ENCODE measurements around the gene FRG2C.
"Not testable (repeated sequence)": the region's sequence is repeated elsewhere in the genome, so short reads cannot be mapped to it uniquely, and the experiment has no call there.

FRG2C gene

DNA sequence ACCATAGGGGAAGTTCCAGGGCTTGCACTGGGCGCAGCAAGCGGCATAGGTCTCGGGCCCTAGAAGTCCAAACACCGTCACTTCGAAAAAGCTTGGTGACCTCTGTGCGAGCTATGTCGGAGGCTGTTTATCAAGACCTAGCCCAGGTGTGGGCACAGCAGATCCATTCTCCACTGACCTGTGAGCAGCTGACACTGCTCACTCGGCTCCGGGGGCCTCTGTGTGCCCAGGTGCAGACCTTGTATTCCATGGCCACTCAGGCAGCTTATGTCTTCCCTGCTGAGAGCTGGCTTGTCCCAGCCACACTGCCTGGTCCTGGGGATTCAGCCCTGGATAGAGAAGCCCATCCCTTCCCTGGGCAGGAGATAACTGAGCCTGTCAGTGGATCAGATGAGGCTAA is 1.5 kb downstream of the FRG2C start:
- H4K12ac ChIP-seq (ENCODE audit: low read depth, low read length); H3K9ac ChIP-seq (ENCODE audit: low read length); H2AK5ac ChIP-seq (ENCODE audit: low read length); H3K18ac ChIP-seq (ENCODE audit: low read length); H3K79me1 ChIP-seq (ENCODE audit: low read length); H3K4me3 ChIP-seq (ENCODE audit: low read depth, low read length); H3K27ac ChIP-seq (ENCODE audit: low read depth, low read length); H2AFZ ChIP-seq (ENCODE audit: insufficient read depth, low read length, poor library complexity); H4K8ac ChIP-seq (ENCODE audit: low read depth, low read length); H2BK5ac ChIP-seq (ENCODE audit: low read depth, low read length, poor library complexity); H3K36me3 ChIP-seq (ENCODE audit: control insufficient read depth in 1 of 2, insufficient read depth in 2 of 2, low read length in 2 of 2); H3K4ac ChIP-seq (ENCODE audit: low read depth, low read length); H3K79me2 ChIP-seq (ENCODE audit: control insufficient read depth, insufficient read depth, low read length, poor library complexity); H2BK12ac ChIP-seq (ENCODE audit: low read length); H3K23ac ChIP-seq (ENCODE audit: low read length); H3K14ac ChIP-seq (ENCODE audit: low read length); H3K4me2 ChIP-seq (ENCODE audit: low read length); H4K91ac ChIP-seq (ENCODE audit: low read depth, low read length); DNase-seq; H2BK120ac ChIP-seq (ENCODE audit: insufficient read depth, low read length, poor library complexity): not testable (repeated sequence)
- Histone ChIP-seq H3K4me1 (ENCODE audit: control insufficient read depth in 1 of 2, insufficient read depth in 2 of 2, low read length in 2 of 2) (peaks cover 11 to 12% of the 10 kb centered on the region in 2 experiments), H3K27me3 (ENCODE audit: insufficient read depth, low read length) (peaks cover 19% of the 10 kb centered on the region), H3K9me3 (ENCODE audit: insufficient read depth, low read depth, low read length) (peaks cover 24% of the 10 kb centered on the region)
- no CpG with 5 or more reads among the region's 9 CpGs for WGBS (ENCODE audit: extremely low coverage, insufficient coverage, insufficient read length)

DNA sequence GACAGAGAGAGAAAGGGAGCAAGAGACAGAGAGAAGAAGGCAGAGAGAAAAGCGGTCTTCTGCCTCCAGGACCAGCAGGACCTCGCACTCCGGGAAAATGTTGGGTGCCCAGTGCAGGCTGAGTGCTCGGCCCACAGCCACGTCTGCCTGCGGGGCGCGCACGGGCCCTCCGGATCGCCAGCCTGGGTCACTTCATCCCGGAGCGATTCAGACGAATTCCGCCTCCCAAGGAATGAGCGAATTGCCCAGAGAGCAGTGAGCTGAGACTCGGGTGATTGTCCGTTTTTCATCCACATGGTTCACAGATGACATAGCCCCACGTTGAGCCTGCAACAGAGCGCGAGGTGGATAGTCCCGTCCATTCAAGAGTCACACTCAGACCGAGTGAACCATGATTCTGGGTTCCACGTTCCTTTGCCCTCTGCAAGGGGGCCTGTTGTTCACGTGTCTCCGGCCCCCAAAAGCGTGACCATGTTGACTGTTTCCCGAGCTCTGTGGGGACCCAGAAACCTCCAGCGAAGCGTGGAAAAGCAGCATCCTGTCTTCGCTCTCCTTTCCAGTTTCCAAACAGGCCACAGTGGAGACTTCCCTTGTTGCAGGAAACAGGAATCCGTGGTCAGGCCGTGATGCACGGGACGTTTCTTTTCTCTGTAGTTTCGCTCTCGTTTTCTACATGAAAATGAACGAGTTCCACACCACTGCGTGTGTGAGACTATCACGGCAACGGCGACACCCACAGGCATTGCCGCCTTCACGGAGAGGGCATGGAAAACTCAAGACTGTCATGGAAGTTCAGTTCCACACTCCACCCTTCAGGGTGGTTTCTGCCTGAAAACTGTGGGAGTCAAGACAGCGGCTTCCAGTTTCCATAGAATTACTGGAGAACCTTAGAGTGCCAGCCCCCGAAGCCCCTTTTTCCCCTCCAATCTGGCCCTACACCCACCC is 3.9 kb downstream of the FRG2C start:
- no CpG with 5 or more reads among the region's 46 CpGs for WGBS (ENCODE audit: extremely low coverage, insufficient coverage, insufficient read length)
- not testable (repeated sequence) for H3K79me1 ChIP-seq (ENCODE audit: low read length); H4K91ac ChIP-seq (ENCODE audit: low read depth, low read length); H3K79me2 ChIP-seq (ENCODE audit: control insufficient read depth, insufficient read depth, low read length, poor library complexity); H4K8ac ChIP-seq (ENCODE audit: low read depth, low read length); H2AFZ ChIP-seq (ENCODE audit: insufficient read depth, low read length, poor library complexity); H3K27ac ChIP-seq (ENCODE audit: low read depth, low read length); H3K23ac ChIP-seq (ENCODE audit: low read length); H3K18ac ChIP-seq (ENCODE audit: low read length); H3K14ac ChIP-seq (ENCODE audit: low read length); H2AK5ac ChIP-seq (ENCODE audit: low read length); H3K4me3 ChIP-seq (ENCODE audit: low read depth, low read length); H4K12ac ChIP-seq (ENCODE audit: low read depth, low read length); H3K9ac ChIP-seq (ENCODE audit: low read length); H3K4ac ChIP-seq (ENCODE audit: low read depth, low read length); DNase-seq; H2BK120ac ChIP-seq (ENCODE audit: insufficient read depth, low read length, poor library complexity); H3K36me3 ChIP-seq (ENCODE audit: control insufficient read depth in 1 of 2, insufficient read depth in 2 of 2, low read length in 2 of 2); H2BK12ac ChIP-seq (ENCODE audit: low read length); H2BK5ac ChIP-seq (ENCODE audit: low read depth, low read length, poor library complexity)
- Histone ChIP-seq H3K4me1 (ENCODE audit: control insufficient read depth in 1 of 2, insufficient read depth in 2 of 2, low read length in 2 of 2) (peaks cover 11 to 19% of the 10 kb centered on the region in 2 experiments), H3K27me3 (ENCODE audit: insufficient read depth, low read length) (peaks cover 19% of the 10 kb centered on the region), H3K4me2 (ENCODE audit: low read length) (peak overlapping the region; percentile 70), H3K9me3 (ENCODE audit: insufficient read depth, low read depth, low read length) (peaks cover 26% of the 10 kb centered on the region)

GRCh38 chr3:75668759-75669347 is 4.7 kb downstream of the FRG2C start:
- peaks cover 19% of the 10 kb centered on the region for H3K27me3 ChIP-seq (ENCODE audit: insufficient read depth, low read length)
- H2BK12ac ChIP-seq (ENCODE audit: low read length); H4K91ac ChIP-seq (ENCODE audit: low read depth, low read length); H3K79me2 ChIP-seq (ENCODE audit: control insufficient read depth, insufficient read depth, low read length, poor library complexity); H2AFZ ChIP-seq (ENCODE audit: insufficient read depth, low read length, poor library complexity); H3K14ac ChIP-seq (ENCODE audit: low read length); H2AK5ac ChIP-seq (ENCODE audit: low read length); H2BK5ac ChIP-seq (ENCODE audit: low read depth, low read length, poor library complexity); H3K36me3 ChIP-seq (ENCODE audit: control insufficient read depth in 1 of 2, insufficient read depth in 2 of 2, low read length in 2 of 2); H3K23ac ChIP-seq (ENCODE audit: low read length); H3K9ac ChIP-seq (ENCODE audit: low read length); H2BK120ac ChIP-seq (ENCODE audit: insufficient read depth, low read length, poor library complexity); H3K18ac ChIP-seq (ENCODE audit: low read length); H4K12ac ChIP-seq (ENCODE audit: low read depth, low read length); H3K79me1 ChIP-seq (ENCODE audit: low read length); DNase-seq; H3K4ac ChIP-seq (ENCODE audit: low read depth, low read length); H4K8ac ChIP-seq (ENCODE audit: low read depth, low read length); H3K27ac ChIP-seq (ENCODE audit: low read depth, low read length): not testable (repeated sequence)
- H3K9me3 ChIP-seq (ENCODE audit: insufficient read depth, low read depth, low read length), result peaks cover 26% of the 10 kb centered on the region
- peak overlapping the region; percentile 60 for H3K4me3 ChIP-seq (ENCODE audit: low read depth, low read length)
- peaks cover 11 to 19% of the 10 kb centered on the region in 2 experiments for H3K4me1 ChIP-seq (ENCODE audit: control insufficient read depth in 1 of 2, insufficient read depth in 2 of 2, low read length in 2 of 2)
- peak overlapping the region; percentile 70 for H3K4me2 ChIP-seq (ENCODE audit: low read length)
- WGBS (ENCODE audit: extremely low coverage, insufficient coverage, insufficient read length), result no CpG with 5 or more reads among the region's 53 CpGs

- H3K79me2 ChIP-seq (ENCODE audit: control insufficient read depth, insufficient read depth, low read length, poor library complexity); H4K91ac ChIP-seq (ENCODE audit: low read depth, low read length); H3K4ac ChIP-seq (ENCODE audit: low read depth, low read length); H4K8ac ChIP-seq (ENCODE audit: low read depth, low read length); H3K14ac ChIP-seq (ENCODE audit: low read length); H3K27ac ChIP-seq (ENCODE audit: low read depth, low read length); H2BK12ac ChIP-seq (ENCODE audit: low read length); H3K36me3 ChIP-seq (ENCODE audit: control insufficient read depth in 1 of 2, insufficient read depth in 2 of 2, low read length in 2 of 2); H3K18ac ChIP-seq (ENCODE audit: low read length); H3K79me1 ChIP-seq (ENCODE audit: low read length); H3K9ac ChIP-seq (ENCODE audit: low read length); H3K23ac ChIP-seq (ENCODE audit: low read length); H2BK5ac ChIP-seq (ENCODE audit: low read depth, low read length, poor library complexity); H2BK120ac ChIP-seq (ENCODE audit: insufficient read depth, low read length, poor library complexity); H4K12ac ChIP-seq (ENCODE audit: low read depth, low read length); H2AK5ac ChIP-seq (ENCODE audit: low read length): not testable (repeated sequence)
- H3K9me3 ChIP-seq (ENCODE audit: insufficient read depth, low read depth, low read length), result peaks cover 26% of the 10 kb centered on the region
- H3K27me3 ChIP-seq (ENCODE audit: insufficient read depth, low read length), result peaks cover 19% of the 10 kb centered on the region
- peak overlapping the region; percentile 70 for H3K4me2 ChIP-seq (ENCODE audit: low read length)
- peak overlapping the region; percentile 23 for H2AFZ ChIP-seq (ENCODE audit: insufficient read depth, low read length, poor library complexity)
- peaks cover 11 to 19% of the 10 kb centered on the region in 2 experiments for H3K4me1 ChIP-seq (ENCODE audit: control insufficient read depth in 1 of 2, insufficient read depth in 2 of 2, low read length in 2 of 2)
- WGBS (ENCODE audit: extremely low coverage, insufficient coverage, insufficient read length), result no CpG with 5 or more reads among the region's 71 CpGs
- peak in 1 of 2 donors; percentile 3 for DNase-seq
- H3K4me3 ChIP-seq (ENCODE audit: low read depth, low read length), result peak overlapping the region; percentile 60
These were observed 5.5 kb downstream of the FRG2C start for GRCh38 chr3:75669348-75670297.

All from trophoblast cell (in vitro differentiated cells and primary cell).